CD4-positive, alpha-beta T cell treated with Interleukin-15 for 1 hour (primary cell): ENCODE measurements around the gene RARA.

Source experiments
- DNase-seq: peaks from one replicate; pipeline ENCODE4 v3.0.0-alpha.2; 2020

Gene RARA

DNA sequence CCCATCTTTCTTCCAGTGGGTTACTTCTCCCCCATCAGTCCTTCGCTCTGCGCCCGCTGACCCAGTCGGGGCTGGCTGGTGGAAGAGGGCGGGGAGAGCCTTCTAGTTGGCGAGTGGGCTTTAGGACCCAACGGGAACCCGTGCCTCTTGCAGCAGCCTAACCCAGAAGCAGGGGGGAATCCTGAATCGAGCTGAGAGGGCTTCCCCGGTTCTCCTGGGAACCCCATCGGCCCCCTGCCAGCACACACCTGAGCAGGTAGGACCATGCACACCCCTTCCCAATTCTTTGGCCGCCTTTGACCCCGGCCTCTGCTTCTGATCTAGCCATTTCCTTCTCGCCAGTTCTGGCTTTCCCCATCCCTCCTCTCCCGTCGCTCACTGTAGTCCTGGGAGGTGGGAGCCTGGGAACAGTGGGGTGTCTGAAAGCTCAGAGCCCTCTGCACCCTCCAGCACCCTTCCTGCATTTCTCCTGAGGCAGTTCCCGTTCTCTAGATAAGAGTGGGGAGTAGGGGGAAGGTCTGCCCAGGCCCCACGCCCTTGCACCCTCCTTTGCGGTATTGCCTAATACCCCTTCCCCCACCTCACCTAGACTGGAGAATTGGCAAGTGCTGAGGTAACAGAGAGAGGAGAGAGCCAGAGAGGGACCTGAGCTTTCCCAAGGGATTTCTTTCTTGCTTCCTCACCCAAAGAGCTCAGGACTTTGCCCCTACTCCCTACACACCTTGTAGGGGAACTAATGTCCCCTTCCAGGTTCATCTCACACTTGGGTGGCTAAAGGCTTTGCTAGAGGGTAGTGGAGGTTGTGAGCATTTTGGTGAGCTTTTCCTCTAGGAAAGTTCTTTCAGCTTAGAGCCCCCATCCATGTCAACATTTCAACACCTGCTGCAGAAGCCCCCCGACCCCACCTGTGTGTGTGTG, at the start of gene RARA:
Gene RARA (plus strand): TSS at position 150 of the 918 bp plus-strand sequence. CDS start 22,039 bp downstream, outside the sequence.
- peak; percentile 45 for DNase-seq

DNA sequence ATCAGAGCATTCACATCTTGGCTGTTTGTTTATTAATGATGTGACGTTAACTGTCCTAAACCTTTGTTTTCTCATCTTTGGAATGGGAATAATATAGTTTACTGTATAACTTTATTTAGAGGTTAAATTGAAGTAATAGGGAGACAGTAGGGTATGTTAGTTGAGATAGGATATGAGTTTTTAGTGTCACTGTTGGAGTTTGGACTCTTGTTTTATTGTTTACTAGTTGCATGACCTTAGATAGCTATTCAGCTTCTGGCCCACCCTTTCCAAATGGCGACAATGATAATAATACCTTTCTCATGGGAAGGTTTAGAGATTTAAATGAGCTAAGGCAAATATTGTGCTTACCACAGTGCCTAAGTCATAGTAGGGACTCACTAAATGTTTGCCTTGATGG, 49.5 kb upstream of the RARA start:
- no peak for DNase-seq

GRCh38 chr17:40260528-40260927, 48.5 kb upstream of the RARA start:
- no peak for DNase-seq

DNA sequence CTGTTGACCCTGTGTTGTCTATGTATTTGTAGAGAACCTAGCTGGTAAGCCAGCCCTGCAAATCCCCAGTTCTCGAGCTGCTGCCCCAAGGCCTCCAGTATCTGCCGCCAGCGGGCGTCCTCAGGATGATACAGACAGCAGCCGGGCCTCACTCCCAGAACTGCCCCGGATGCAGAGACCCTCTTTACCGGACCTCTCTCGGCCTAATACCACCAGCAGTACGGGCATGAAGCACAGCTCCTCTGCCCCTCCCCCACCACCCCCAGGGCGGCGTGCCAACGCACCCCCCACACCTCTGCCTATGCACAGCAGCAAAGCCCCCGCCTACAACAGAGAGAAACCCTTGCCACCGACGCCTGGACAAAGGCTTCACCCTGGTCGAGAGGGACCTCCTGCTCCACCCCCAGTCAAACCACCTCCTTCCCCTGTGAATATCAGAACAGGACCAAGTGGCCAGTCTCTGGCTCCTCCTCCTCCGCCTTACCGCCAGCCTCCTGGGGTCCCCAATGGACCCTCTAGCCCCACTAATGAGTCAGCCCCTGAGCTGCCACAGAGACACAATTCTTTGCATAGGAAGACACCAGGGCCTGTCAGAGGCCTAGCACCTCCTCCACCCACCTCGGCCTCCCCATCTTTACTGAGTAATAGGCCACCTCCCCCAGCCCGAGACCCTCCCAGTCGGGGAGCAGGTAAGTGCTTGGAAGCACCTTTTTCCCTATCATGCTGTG, 44.4 kb upstream of the RARA start:
- DNase-seq, result no peak

DNA sequence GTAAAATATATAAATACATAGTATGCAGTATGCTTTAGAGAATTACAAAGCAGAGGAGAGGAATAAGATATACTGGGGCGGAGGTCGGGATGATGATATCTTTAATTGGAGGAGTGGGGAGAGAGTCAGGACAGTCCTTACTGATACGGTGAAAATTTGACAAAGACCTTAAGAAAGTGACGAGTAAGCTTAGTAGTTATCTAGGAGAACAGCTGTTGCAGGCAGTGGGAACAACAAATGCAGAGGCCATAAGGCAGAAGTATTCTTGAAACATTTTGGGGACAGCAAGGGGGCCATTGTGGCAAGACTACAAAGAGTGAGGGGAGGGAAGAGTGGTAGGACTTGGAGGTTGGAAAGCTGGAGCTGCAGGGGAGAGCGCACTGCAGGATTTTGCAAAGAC, 43.6 kb upstream of the RARA start:
- DNase-seq, result no peak

DNA sequence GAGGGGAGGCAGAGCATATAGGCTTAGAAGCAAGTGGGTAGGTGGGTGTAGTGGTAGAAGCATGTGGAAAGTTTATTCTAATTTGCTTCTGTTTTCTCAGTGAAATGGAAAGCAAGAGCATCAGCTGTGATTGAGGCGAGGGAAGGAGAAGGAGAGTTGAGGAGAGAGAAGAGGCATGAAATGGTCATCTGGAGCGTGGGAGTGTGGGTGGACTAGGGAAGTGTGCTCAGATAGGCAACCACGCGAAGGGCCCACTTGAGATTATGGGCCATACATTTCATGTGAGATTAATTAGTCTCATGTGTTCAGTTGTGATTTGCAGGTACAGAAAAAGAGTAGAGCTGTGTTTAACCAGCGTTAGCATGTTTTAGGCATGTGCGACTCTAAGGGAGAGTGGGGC, 42.1 kb upstream of the RARA start:
- no peak for DNase-seq

DNA sequence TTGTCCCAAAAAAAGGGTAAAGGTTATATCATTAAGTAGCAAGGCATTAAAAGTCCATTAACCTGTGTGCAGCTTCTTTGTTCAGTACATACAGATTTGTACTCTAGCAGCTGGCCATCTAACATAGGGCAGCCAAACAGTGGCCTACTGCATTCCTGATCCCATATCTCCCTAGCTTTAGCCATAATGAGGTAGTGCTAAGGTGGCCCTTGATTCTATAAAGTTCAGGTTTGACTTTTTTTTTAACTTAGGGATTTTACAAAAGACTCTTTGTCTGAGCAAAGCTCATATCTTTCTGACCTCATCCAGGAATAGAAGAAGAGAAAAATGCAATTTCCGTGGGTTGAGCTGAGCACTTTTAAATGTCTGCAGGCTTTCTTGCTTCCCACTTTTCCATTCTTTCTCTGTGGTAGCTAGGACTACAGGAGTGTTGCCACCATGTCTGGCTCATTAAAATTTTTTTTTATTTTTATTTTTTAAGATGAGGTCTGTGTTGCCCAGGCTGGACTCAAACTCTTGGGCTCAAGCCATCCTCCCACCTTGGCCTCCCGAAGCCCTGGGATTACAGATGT, 40.8 kb upstream of the RARA start:
- DNase-seq, result no peak

DNA sequence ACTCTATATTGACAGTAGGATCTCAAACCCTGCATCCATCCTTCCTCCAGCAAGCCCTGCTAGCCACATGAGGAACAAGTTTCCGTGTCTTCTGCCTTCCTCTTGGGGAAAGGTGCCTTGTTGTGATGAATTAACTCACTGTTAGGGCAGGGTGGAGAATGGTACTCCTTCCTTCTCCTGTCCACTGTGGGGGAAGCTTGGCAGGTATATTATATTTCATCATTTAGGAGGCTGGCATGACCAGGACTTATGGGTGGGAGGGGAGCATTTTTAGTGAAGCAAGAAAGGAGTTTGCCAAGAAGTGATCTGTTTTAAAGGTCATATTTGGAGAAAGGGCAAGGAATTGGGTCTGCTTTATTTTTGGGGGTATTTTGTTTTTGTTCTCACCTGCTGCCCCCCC, 30.6 kb upstream of the RARA start:
- DNase-seq, result no peak

- DNase-seq, result no peak
Measured at GRCh38 chr17:40279402-40279801, 29.6 kb upstream of the RARA start.

DNA sequence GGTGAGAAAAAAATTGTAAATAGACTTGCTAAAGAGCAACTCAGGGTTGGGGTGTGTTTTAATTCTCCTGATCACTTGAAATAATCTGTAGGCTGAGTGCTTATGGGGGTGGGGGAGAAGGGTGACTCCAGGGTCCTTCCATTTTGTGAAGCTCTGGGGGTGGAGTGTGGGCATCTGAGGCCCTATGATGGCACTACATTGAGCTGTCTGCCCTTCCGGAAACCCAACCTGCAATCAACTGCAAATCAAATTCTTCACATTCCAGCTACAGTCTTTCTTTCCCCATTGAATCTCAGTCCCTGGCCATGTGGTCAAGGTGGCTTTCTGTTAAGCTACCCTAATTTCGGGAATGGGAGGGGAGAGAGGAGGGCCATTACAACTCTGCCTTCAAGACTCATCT, 27.3 kb upstream of the RARA start:
- DNase-seq, result no peak

DNA sequence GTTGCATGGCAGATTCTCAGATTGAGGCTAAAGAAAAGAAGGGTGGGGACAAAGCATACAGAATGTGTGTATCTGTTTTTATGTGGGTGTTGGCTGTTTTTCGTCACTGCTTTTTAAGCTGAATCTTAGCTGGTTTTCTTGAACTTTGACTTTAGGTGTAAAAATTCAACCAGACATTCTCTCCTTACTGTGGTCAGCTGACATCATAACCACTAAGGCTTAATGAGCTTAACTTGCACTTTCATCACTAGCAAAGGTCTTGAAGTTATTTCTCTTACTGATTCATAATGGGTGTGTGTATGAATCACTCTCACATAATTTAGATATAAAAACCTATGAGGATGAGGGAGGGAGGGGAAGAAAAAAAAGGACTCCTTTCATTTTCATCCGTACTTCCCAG, 25.3 kb upstream of the RARA start:
- DNase-seq, result no peak

GRCh38 chr17:40284085-40284713, 24.8 kb upstream of the RARA start:
- DNase-seq, result no peak

- no peak for DNase-seq
Measured at GRCh38 chr17:40286473-40286872, 22.5 kb upstream of the RARA start.

- no peak for DNase-seq
Measured at GRCh38 chr17:40287159-40287493, 21.9 kb upstream of the RARA start.

- DNase-seq, result peak; percentile 99
Measured at GRCh38 chr17:40287494-40288369, 21.2 kb upstream of the RARA start, which contains the start of gene CDC6. TSS of gene CDC6 (plus strand) at chr17:40287879. CDS start at chr17:40289421, 1,542 bp downstream.

DNA sequence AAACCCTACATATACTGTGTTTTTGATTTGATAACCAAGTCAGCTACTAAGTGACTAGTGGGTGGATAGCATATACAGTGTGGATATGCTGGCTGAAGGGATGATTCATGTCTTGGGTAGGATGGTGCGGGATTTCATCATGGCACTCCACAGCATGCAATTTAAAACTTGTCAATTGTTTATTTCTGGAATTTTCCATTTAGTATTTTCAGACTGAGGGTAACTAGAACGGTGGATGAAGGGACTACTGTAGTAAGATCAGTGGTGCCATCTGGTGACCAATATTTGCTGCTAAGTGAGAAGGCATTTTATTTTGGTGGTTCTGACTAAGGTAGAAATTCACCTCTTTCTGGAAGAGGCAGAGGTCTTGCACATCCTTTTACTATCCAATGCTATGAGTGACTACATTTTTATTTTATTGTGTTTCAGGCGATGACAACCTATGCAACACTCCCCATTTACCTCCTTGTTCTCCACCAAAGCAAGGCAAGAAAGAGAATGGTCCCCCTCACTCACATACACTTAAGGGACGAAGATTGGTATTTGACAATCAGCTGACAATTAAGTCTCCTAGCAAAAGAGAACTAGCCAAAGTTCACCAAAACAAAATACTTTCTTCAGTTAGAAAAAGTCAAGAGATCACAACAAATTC, 18.2 kb upstream of the RARA start:
- peak; percentile 33 for DNase-seq

DNA sequence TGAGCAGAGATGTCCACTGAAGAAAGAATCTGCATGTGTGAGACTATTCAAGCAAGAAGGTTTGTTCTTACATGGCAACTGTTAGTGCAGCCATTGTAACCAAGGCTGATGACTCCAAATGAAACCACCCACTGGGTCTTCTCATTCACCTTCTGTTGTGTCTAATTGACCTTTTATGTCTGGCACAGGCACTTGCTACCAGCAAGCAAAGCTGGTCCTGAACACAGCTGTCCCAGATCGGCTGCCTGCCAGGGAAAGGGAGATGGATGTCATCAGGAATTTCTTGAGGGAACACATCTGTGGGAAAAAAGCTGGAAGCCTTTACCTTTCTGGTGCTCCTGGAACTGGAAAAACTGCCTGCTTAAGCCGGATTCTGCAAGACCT, 17.7 kb upstream of the RARA start:
- DNase-seq, result no peak

DNA sequence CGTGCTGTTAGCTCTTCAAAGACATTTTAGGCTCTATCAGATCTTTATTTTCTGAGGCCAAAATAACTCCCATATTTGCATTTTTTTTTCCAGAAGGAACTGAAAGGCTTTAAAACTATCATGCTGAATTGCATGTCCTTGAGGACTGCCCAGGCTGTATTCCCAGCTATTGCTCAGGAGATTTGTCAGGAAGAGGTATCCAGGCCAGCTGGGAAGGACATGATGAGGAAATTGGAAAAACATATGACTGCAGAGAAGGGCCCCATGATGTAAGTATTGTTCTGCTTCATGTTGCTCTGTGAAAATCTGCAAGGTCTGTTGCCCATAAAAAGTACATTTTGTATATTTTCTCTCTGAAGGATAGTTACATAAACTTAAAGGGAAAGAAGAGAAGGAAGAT, 15.6 kb upstream of the RARA start:
- no peak for DNase-seq

GRCh38 chr17:40295488-40296436, 13.2 kb upstream of the RARA start:
- no peak for DNase-seq

- DNase-seq, result no peak
Measured at GRCh38 chr17:40297511-40297910, 11.5 kb upstream of the RARA start.

DNA sequence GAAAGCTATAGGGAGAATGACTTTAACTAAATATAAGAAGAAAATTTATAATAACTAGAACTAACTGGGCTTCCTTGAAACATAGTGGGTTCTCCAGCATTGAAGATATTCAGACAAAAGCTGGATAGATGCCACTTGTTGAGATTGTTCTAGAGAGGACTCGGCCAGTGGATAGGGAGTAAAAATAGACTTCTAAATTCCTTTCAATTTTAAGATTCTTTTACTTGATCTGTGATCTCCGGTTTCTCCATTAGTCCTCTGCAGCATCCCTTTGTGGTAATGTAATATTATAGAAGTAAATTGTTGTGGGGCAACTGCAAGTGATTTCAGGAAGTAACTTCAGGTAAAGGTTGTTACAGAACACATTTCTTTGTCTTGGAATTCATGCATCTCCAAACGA, 10.3 kb upstream of the RARA start:
- DNase-seq, result no peak
